Neural crest cell (in vitro differentiated cells): ENCODE results near the gene WDR17. TPM values are rescaled to one million over a fixed set of nuclear protein-coding genes. Genes with fewer than 3 reads are reported as not detected.

Source experiments
- DNase-seq: peaks from one replicate; pipeline ENCODE4 v3.0.0; 2021; ENCODE audit warnings: low read depth, mixed read lengths, low spot score
- H3K27ac Mint-ChIP-seq: one replicate; pipeline ENCODE4 v1.8.0; 2021; ENCODE audit warnings: mild to moderate bottlenecking, mixed read lengths; ENCODE audit not compliant: unreplicated experiment
- H3K27me3 Mint-ChIP-seq: 2 replicates; pipeline ENCODE4 v1.8.0; 2021; ENCODE audit warnings: low read depth, mild to moderate bottlenecking, mixed read lengths
- H3K36me3 Mint-ChIP-seq: 2 replicates; pipeline ENCODE4 v1.8.0; 2021; ENCODE audit warnings: low read depth, mild to moderate bottlenecking, mixed read lengths
- H3K4me1 Mint-ChIP-seq: 2 replicates; pipeline ENCODE4 v1.8.0; 2021; ENCODE audit warnings: mixed read lengths
- H3K4me3 Mint-ChIP-seq: one replicate; pipeline ENCODE4 v1.8.0; 2021; ENCODE audit warnings: mild to moderate bottlenecking, mixed read lengths
- H3K9me3 Mint-ChIP-seq: 2 replicates; pipeline ENCODE4 v1.8.0; 2021; ENCODE audit warnings: mixed read lengths
- total RNA-seq: library from RNA; stranded (reverse); gene quantifications from 2 replicates; pipeline ENCODE4 v1.2.1, GENCODE V29; 2021
- TF ChIP-seq, protein P1 (sequence below): fragments of 200-600 bp; sonication (generic); conservative IDR thresholded peaks from 2 replicates; pipeline ENCODE4 v1.5.0; 2021; ENCODE audit warnings: antibody characterized with exemption, mild to moderate bottlenecking

The WDR17 gene
- total RNA-seq, 1 donor from 2014 or later: 8.7 TPM

DNA sequence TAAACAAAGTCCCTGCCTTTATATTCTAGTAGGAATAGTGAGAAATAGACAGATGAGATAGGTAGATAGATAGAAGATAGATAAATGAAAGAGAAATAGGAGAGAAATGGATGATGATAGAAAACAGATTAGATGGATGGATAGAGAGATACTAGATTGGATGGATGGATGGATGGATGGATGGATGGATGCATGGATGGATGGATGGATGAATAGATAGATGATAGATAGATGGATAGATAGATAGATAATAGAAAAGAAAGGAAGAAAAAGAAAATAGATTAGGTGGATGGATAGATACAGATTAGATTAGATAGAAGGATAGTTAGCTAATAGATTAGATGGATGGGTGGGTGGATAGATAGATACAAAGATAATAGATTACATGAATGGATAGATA is 33.2 kb upstream of the WDR17 start:
- no peak for DNase-seq
- Mint-ChIP-seq H3K4me1 (no peaks in the 10 kb centered on the region), H3K27ac (no peak overlapping the region), H3K36me3 (no peaks in the 10 kb centered on the region), H3K4me3 (no peak overlapping the region), H3K27me3 (peaks cover 2% of the 10 kb centered on the region), H3K9me3 (no peaks in the 10 kb centered on the region)
- TF ChIP-seq, protein P1, sequence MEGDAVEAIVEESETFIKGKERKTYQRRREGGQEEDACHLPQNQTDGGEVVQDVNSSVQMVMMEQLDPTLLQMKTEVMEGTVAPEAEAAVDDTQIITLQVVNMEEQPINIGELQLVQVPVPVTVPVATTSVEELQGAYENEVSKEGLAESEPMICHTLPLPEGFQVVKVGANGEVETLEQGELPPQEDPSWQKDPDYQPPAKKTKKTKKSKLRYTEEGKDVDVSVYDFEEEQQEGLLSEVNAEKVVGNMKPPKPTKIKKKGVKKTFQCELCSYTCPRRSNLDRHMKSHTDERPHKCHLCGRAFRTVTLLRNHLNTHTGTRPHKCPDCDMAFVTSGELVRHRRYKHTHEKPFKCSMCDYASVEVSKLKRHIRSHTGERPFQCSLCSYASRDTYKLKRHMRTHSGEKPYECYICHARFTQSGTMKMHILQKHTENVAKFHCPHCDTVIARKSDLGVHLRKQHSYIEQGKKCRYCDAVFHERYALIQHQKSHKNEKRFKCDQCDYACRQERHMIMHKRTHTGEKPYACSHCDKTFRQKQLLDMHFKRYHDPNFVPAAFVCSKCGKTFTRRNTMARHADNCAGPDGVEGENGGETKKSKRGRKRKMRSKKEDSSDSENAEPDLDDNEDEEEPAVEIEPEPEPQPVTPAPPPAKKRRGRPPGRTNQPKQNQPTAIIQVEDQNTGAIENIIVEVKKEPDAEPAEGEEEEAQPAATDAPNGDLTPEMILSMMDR: no peak

DNA sequence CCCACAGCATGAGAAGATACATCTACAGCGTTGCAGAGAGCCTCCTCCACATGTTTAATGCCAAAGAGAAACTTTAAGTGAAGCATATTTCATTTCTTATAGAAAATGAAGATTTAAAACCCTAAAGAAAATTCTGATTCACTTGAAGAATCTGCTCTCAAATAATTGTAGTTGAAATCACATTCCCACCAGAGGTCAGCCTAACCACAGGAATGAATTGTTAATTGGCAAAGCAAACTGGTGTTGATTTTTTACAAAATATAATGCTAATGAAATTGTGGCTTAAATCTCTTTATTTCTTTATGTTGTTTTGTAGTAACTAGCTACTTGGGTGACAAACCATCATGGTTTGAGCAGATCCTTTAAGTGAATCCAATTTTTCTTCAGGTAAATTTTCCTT is 31.1 kb upstream of the WDR17 start:
- Mint-ChIP-seq H3K9me3 (peaks cover 10% of the 10 kb centered on the region), H3K36me3 (no peaks in the 10 kb centered on the region)
- peak; percentile 17 for DNase-seq

DNA sequence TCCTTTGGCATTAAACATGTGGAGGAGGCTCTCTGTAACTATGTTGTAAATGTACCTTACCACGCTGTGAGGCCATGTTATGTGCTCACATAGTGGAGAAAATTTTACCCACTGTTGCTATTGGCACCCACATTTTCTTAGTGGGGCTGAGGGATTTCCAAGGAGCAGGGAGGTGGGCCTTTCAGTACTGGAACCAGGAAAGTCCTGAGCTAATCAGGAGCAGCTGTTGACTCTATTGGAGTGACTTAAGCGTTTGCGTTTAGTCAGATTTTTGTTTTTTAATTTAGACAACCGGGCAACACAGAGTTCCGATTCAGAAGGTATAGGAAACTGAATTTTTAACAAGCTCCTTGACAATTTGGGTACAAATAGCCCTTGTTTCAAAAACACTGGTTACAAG is 30.7 kb upstream of the WDR17 start:
- H3K36me3 Mint-ChIP-seq: peaks cover 4% of the 10 kb centered on the region
- TF ChIP-seq, protein P1: no peak
- H3K9me3 Mint-ChIP-seq: peaks cover 15% of the 10 kb centered on the region
- no peak overlapping the region for H3K4me3 Mint-ChIP-seq
- DNase-seq: no peak
- peaks cover 2% of the 10 kb centered on the region for H3K27me3 Mint-ChIP-seq
- H3K27ac Mint-ChIP-seq: no peak overlapping the region
- H3K4me1 Mint-ChIP-seq: no peaks in the 10 kb centered on the region

More for the DNA sequence above, 31.1 kb upstream of the WDR17 start:
- peaks cover 2% of the 10 kb centered on the region for H3K27me3 Mint-ChIP-seq
- no peak overlapping the region for H3K27ac Mint-ChIP-seq
- no peaks in the 10 kb centered on the region for H3K4me1 Mint-ChIP-seq
- TF ChIP-seq, protein P1: peak; percentile 63
- H3K4me3 Mint-ChIP-seq: no peak overlapping the region

DNA sequence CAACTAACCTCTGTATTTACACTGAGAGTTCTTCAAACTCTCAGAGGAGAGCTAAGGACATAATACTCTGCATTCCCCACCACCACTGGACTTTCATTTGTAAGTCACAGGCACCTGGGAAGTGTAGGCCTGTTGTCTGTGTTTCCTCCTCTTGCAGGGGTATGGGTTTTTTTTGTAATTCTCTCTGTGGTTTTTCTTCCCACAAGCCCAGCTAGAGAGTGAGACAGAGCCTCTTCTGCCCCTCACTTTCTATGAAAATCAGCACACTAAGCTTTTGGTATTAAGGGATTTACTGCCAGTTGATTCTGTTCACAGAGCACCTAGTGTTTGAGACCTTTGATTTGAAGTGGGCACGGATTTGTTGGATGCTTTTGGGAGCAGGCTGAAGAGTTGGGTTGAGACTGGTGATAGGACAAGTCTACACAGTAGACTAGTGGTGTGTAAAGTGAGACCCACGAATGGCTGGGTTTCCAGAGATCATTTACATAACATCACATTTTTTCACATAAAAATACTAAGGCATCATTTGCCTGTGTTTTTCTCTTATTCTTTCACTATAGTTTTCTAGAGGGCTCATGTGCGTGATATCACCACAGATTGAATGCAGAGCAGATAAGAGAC is 28.9 kb upstream of the WDR17 start:
- H3K27ac Mint-ChIP-seq: no peak overlapping the region
- H3K27me3 Mint-ChIP-seq: peaks cover 2% of the 10 kb centered on the region
- peaks cover 22% of the 10 kb centered on the region for H3K9me3 Mint-ChIP-seq
- DNase-seq: no peak
- peaks cover 4% of the 10 kb centered on the region for H3K36me3 Mint-ChIP-seq
- no peaks in the 10 kb centered on the region for H3K4me1 Mint-ChIP-seq
- H3K4me3 Mint-ChIP-seq: no peak overlapping the region
- TF ChIP-seq, protein P1: no peak

DNA sequence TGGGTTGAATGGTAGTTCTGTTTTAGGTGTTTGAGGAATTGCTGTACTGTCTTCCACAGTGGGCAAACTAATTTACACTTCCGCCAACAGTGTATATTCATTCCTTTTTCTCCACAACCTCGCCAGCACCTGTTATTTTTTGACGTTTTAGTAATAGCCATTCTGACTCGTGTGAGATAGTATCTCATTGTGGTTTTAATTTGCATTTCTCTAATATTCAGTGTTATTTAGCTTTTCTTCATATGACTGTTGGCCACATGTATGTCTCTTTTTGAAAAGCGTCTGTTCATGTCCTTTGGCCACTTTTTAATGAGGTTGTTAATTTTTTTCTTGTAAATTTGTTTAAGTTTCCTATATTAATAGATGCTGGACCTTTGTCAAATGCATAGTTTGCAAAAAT is 26.9 kb upstream of the WDR17 start:
- Mint-ChIP-seq H3K4me3 (no peak overlapping the region), H3K27ac (no peak overlapping the region), H3K9me3 (peaks cover 22% of the 10 kb centered on the region), H3K27me3 (no peaks in the 10 kb centered on the region), H3K36me3 (peaks cover 4% of the 10 kb centered on the region), H3K4me1 (no peaks in the 10 kb centered on the region)
- TF ChIP-seq, protein P1: no peak
- no peak for DNase-seq
